ENCODE results near the gene POLR3G.

The POLR3G gene

DNA sequence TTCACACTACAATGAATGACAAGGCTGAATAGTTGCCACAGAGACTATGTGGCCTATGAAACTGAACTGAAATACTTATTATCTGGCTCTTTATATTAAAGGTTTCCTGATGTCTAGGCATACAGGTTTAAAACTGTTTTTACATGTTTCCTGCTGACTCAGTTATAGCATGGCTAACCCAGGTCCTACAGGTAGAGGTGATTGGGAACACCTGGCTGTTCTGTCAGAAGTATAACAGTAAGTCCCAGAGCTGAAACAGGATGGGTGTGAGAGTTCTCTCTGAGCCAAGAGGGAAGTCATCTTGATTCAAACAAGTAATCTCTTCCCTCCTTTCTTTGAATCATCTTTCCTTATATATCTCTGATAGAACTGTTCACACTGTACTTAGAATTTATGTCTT is 79.0 kb downstream of the POLR3G start:
- no peak for DNase-seq

DNA sequence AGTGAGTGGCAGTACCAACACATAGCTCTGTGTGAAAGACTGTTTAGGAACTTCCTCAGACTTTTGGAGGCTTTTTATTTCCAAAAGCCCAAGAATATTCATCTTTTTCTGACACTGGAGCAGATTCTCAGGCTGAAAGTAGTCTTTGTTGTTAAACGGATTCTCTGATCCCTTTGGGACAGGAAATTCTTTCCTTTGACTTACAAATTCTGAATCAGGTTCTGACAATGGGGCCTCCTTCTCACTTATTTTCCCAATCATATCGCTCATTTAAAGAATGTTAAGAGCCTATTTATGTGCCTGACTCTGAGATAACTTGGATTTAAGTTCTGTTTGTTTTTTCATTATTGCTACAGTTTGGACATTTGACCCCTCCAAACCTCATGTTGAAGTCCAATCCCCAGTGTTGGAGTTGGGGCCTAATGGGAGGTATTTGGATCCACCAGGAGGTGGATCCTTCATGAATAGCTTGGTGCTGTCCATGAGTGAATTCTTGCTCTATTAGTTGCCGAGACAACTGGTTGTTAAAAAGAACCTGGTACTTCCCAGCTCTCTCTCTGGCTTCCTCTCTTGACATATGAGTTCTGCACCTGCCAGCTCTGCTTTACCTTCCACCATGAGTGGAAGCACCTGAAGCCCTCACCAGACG is 79.8 kb downstream of the POLR3G start:
- no peak for DNase-seq

DNA sequence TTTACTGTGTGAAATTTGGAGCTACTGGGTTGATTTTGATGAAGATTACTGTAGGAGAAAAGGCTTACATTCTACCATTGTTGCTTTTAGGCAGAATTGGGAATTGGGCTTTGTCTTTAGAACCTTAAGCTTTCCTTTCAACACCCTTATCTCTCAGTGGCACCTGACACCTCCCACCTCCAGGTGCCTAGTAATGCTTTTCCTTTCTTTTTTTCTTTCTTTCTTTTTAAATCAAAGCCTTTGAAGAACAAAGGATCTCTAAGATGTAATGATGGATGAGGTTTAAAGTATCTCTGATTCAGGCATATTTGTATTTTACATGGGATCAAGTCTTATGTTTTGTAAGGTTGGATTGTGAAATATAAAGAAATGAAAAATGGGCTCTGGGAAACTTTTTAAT is 81.0 kb downstream of the POLR3G start:
- no peak for DNase-seq

DNA sequence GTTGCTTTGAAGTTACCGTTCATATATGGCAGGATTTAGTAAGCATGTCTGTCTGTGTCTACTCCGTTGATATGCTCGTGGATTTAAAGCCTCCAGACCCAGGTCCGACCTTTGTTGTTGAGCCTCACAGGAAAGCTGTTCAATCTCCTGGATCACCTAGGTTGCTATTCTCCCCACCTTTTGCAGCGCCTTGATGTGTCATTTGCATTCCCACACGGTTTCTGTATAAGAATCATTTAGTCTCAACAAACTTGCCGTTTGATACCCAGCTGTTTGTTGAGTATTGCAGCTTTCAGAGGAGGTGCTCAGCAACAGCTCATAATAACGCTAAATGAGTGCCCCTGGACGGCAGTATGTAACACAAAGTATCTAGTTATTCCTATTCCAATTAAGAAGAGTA is 82.7 kb downstream of the POLR3G start:
- no peak for DNase-seq

DNA sequence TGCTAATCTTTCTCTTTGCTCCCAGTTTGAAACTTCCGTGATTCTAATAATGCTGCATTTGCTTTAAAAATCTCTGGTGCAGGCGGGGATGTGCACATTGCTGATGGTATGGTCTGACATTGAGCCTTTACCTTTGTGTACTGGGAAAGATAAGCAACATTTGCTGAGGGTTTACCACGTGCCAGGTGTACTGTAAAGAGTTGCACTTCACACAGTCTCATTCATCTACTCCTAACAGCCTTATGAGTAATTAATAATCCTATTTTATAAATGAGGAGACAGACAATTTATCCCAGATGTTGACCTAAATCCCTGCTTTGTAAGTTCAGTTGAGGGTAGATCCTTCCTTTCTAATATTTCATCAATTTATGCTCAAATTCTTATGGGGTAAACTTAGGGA is 83.2 kb downstream of the POLR3G start:
- no peak for DNase-seq

DNA sequence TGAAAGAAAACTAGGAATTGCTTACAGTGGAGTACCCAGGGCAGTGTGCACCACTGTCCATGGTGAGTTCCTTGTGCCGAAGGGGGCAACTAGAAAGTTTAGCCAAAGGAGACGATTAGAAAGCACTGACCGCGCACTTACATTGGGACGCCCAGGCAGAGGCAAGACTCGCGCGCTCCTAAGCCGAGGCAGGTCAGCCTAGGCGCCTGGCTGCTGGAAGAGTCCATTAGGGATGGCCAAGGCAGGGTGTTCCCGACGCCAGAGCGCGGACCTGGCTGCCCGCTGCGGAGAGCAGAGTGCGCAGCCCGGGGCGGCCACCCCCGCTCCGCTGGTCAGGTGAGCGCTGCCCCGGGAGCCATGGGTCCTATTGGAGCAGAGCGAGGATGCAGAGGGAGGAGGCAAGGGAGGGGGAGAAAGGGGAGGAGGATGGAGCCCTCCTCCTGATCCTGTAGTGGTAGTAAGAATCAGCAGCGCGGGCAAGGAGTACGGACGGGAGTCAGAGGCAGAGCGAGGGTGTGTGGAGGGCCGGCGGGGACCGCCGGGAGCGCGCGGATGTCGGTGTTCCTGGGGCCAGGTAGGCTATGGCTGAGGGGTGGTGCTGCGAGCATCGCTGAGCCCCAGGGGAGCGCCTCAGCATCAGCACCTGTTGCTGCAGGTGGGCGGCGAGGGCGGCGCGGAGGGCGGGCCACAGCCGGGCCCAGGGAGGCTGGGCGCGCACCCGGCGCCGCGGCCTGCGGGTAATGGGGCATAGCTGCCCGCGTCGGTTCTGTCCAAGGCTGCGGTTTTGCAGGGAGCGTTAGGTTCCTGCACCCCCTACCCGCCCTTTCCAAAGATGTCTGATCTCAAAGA is 83.9 kb downstream of the POLR3G start, which contains the start of gene ADGRV1:
ADGRV1 (plus strand) TSS at position 454 of the 849 bp plus-strand sequence; CDS start at position 553, 99 bp downstream.
- DNase-seq, result peak; percentile 96

DNA sequence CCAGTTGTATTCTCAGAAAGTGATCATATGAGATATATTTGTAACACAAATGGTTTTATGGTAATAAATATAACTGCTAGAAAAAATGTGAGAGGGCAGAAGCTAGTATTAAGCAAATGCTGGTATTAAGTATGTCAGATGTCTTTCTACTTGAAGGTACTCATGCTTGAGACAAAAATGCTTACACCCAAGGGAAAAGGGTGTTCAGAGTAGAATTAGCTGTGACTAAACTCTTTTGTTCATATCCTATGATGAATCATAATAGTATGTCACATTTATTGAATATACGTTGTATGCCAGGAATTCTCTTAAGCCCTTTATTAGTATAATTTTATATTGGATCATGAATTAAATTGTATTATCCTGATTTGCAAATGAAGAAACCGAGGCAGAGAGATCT is 86.1 kb downstream of the POLR3G start:
- DNase-seq, result no peak

DNA sequence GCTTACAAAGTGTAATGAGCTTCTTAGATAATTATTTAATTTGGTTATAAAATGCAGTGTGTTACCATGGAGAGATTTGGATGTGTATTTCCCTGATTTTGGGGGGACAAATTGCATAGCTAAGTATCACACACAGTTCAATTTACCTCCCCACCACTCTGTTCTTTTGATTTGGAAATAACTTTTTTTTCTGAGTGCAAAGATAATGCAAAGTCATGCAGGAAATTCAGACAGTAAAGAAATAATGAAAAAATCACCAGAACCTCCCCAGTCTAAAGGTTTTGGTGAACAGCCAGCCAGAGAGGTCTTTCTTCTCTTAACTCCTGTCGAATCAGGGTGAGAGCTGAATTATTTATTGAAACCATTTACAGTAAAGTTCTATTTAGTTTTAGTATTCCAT is 87.1 kb downstream of the POLR3G start:
- no peak for DNase-seq

DNA sequence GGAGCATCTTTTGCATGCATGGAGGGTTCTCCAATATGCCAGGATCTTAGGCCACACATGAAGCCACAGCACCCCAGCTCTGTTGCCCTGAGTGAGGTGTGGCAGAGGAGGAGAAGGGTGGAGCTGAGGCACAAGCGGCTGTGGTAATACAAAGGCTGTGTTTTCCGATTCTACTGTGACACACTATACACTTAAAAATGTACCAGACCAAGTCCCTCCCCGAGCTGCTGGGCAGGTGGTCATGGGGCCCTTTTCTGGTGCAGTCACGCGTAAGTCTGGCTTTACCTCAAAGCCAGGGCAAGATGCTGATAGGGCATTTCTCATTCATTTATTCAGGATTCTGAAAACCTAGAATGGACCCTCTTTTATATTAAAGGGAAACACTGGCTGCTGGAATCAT is 87.7 kb downstream of the POLR3G start:
- DNase-seq, result no peak

DNA sequence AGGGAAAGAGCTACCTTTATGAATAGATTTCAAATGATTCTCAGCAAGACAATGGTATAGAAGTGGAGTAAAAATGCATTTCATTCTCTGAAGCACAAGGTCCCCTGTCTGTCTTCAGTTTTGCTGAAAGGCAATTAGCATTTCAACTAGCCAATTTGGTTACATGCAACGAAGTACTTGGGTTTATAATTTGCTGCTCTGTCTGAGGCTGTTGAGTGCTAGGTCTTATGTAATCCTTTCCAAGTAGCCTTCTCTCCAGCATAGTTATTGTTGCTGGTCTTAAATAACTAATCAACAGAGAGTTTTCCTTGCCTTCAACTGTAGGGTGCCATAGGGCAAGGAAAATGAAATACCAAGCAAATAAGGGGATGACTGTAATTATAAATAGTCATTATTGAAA is 88.4 kb downstream of the POLR3G start:
- peak; percentile 24 for DNase-seq

All from eye (tissue), 1 donor.